GM13976 (cell line): ENCODE measurements around the gene CEP63.

Source experiments
- DNase-seq: peaks from one replicate; pipeline ENCODE4 v3.0.0; 2012; ENCODE audit warnings: low spot score
- CTCF ChIP-seq: IDR thresholded peaks from 2 replicates; pipeline ENCODE4 v1.5.1; 2012; ENCODE audit warnings: borderline replicate concordance, mild to moderate bottlenecking; ENCODE audit not compliant: insufficient read depth; ENCODE audit errors: extremely low read depth, missing control alignments, control extremely low read depth
- in situ Hi-C: fragments of 300-500 bp; cut with MboI; formaldehyde crosslinking; loops from one replicate; pipeline ENCODE4 v1.12.0; 2022; ENCODE audit warnings: low sequenced_read_pairs, mixed read lengths, inconsistent platforms; ENCODE audit not compliant: unreplicated experiment

Gene CEP63

GRCh38 chr3:134485718-134486576 is at the start of gene CEP63, which contains the start of gene ANAPC13:
Gene CEP63, plus strand, starts transcription at chr3:134486057. Its CDS starts 9,264 bp downstream, at chr3:134495321.
Gene ANAPC13, minus strand, starts transcription at chr3:134485985. Its CDS starts 3,081 bp downstream, at chr3:134482904.
- in situ Hi-C loops, result no loop called here
- DNase-seq, result peak; percentile 93
- TF ChIP-seq CTCF, result no peak

- DNase-seq, result no peak
- in situ Hi-C loops, result no loop called here
- TF ChIP-seq CTCF, result no peak
These were observed 48.6 kb upstream of the CEP63 start for GRCh38 chr3:134437211-134437752.

GRCh38 chr3:134441321-134441720 is 44.5 kb upstream of the CEP63 start:
- no peak for TF ChIP-seq CTCF
- in situ Hi-C loops, result no loop called here
- no peak for DNase-seq

DNA sequence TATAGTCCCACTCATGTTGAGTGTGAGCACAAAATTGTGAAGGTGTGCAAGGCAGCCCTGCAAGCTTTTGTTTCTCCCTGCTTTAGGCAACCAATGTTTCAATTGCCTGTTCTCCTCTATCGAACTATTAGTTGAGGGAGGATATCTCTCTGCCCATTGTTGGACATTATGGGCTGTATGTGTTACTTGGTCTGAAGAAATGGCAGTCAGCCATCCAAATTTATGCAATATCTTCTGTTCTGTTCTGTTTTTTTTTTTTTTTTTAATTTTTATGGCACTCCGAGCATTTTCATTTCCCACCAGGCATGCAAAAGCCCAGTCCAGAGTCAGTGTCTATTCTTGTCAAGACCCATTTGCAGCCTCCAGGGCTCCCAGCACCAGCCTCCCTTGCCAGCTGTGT is 44.0 kb upstream of the CEP63 start:
- TF ChIP-seq CTCF, result no peak
- in situ Hi-C loops, result no loop called here
- DNase-seq, result no peak

- in situ Hi-C loops, result no loop called here
- TF ChIP-seq CTCF, result no peak
- no peak for DNase-seq
These were observed 40.8 kb upstream of the CEP63 start for GRCh38 chr3:134445095-134445494.

DNA sequence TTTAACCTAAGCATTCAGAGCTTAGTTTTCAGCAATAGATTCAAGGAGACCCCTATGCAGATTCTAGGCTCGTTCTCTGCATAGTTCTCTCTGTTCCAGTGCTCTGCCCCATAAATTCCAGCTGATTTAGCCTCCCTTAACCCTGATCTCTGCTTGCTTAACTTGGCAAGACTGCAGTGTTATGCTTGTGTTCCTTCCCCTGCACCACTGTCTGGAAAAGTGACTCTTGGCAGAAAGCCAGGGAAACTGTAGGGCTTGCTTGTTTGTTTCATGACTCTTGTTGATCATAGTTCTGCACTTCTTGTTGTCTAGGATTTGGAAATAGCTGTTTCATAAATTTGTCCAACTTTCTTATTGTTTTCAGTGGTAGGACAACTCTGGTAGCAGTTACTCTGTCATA is 40.2 kb upstream of the CEP63 start:
- in situ Hi-C loops, result no loop called here
- TF ChIP-seq CTCF, result no peak
- no peak for DNase-seq
